ENCODE measurements around the gene PLXNA3. TPM values are rescaled to one million over a fixed set of nuclear protein-coding genes. Genes with fewer than 3 reads are reported as not detected.

The PLXNA3 gene
- total and polyA plus RNA-seq, 7 donors = 1.7 to 6.5 (median 3.3) TPM

DNA sequence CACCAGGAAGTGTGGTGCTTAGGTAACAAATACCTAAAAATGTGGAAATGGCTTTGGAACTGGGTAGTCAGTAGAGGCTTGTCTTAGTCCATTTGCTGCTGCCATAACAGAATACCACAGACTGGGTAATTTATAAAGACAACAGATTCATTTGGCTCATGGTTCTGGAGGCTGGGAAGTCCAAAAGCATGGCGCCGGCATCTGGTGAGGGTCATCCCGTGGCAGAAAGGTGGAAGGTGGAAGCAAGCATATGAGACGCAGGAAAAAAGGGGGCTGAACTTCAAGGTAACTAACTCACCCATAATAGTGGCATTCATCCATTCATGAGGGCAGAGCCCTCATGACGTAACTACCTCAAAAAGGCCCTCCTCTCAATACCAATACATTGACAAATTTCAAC lies 51.4 kb downstream of the PLXNA3 start:
- TF ChIP-seq, protein P1, sequence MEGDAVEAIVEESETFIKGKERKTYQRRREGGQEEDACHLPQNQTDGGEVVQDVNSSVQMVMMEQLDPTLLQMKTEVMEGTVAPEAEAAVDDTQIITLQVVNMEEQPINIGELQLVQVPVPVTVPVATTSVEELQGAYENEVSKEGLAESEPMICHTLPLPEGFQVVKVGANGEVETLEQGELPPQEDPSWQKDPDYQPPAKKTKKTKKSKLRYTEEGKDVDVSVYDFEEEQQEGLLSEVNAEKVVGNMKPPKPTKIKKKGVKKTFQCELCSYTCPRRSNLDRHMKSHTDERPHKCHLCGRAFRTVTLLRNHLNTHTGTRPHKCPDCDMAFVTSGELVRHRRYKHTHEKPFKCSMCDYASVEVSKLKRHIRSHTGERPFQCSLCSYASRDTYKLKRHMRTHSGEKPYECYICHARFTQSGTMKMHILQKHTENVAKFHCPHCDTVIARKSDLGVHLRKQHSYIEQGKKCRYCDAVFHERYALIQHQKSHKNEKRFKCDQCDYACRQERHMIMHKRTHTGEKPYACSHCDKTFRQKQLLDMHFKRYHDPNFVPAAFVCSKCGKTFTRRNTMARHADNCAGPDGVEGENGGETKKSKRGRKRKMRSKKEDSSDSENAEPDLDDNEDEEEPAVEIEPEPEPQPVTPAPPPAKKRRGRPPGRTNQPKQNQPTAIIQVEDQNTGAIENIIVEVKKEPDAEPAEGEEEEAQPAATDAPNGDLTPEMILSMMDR (IDR thresholded peaks at IDR 0.05) = no peak
- intact Hi-C loops (cut with DNase I) = no loop called here
- WGBS, 3 donors = 89 to 100% (median 99%) methylated on average over 5 of the region's 5 CpGs
- Histone ChIP-seq H3K4me1 (no peaks in the 10 kb centered on the region), H3K27ac (no peak overlapping the region), H3K36me3 (ENCODE audit: insufficient read depth in 1 of 2, low read depth in 1 of 2) (peaks cover 0 to 27% of the 10 kb centered on the region in 2 donors), H3K27me3 (ENCODE audit: insufficient read depth in 3 of 3, low read length in 2 of 3) (no peaks in the 10 kb centered on the region), H3K4me3 (no peak overlapping the region), H3K9me3 (no peaks in the 10 kb centered on the region)
- DNase-seq (no peak), ATAC-seq (no peak)

DNA sequence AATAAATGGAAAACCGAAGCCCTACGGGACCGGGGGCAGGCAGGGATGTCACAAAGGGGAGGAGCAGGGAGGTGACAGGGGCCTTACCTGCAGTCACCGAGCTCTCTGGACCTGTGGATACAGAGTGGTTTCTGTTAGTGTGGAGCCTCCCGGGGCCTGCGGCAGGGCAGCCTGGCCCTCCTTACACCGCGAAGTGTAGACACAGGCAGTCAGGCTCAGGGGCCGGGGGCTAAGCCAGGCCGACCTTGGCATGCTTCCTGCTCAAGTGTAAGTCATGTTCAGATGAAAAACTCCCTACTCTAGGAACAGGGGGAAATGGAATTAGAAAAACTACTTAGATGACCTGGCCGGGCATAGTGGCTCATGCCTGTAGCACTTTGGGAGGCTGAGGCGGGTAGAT lies 53.7 kb downstream of the PLXNA3 start:
- no peaks in the 10 kb centered on the region for H3K27me3 ChIP-seq (ENCODE audit: insufficient read depth in 3 of 3, low read length in 2 of 3)

DNA sequence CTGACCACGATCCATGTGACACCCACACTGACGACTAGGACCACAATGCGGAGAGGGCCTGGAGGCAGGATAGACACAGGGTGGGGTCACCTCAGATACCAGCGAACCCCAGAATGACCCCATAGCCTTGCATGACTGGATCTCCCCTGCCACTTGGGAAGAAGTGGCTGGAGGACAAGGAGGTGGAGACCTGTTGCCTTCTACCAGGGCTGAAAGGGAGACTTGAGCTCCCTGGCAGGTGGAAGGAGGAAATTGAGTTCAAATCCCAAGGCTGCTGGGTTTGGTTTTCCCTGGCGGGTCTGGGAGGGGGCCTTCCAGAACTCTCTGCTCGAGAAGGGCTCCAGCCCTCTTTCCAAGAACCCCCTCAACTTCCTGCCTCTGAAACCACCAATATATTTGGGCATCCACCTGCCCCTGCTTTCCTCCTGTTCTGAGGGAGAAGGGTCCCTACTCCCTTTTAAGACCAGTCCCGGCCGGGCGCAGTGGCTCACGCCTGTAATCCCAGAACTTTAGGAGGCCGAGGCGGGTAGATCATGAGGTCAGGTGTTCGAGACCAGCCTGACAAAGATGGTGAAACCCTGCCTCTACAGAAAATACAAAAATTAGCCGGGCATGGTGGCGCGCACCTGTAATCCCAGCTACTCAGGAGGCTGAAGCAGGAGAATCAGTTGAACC lies 54.9 kb downstream of the PLXNA3 start:
- ATAC-seq (no peak), DNase-seq (no peak)
- no peaks in the 10 kb centered on the region for H3K27me3 ChIP-seq (ENCODE audit: insufficient read depth in 3 of 3, low read length in 2 of 3)
- H3K27ac ChIP-seq = no peak overlapping the region
- intact Hi-C loops (cut with DNase I) = no loop called here
- TF ChIP-seq, protein P1 (IDR thresholded peaks at IDR 0.05) = no peak
- H3K4me1 ChIP-seq = no peaks in the 10 kb centered on the region
- H3K36me3 ChIP-seq (ENCODE audit: insufficient read depth in 1 of 2, low read depth in 1 of 2) = peaks cover 0 to 4% of the 10 kb centered on the region in 2 donors
- no peaks in the 10 kb centered on the region for H3K9me3 ChIP-seq
- 90 to 95% (median 92%) methylated on average over 16 of the region's 16 CpGs for WGBS, 3 donors
- no peak overlapping the region for H3K4me3 ChIP-seq

More for the DNA sequence above, 53.7 kb downstream of the PLXNA3 start:
- H3K9me3 ChIP-seq = no peaks in the 10 kb centered on the region
- no peak for ATAC-seq
- intact Hi-C loops (cut with DNase I) = no loop called here
- peaks cover 0 to 11% of the 10 kb centered on the region in 2 donors for H3K36me3 ChIP-seq (ENCODE audit: insufficient read depth in 1 of 2, low read depth in 1 of 2)
- no peak overlapping the region for H3K27ac ChIP-seq
- TF ChIP-seq, protein P1 (IDR thresholded peaks at IDR 0.05) = no peak
- no peak for DNase-seq
- no peaks in the 10 kb centered on the region for H3K4me1 ChIP-seq
- 79 to 85% (median 80%) methylated on average over 11 to 12 of the region's 12 CpGs for WGBS, 3 donors
- H3K4me3 ChIP-seq = no peak overlapping the region

DNA sequence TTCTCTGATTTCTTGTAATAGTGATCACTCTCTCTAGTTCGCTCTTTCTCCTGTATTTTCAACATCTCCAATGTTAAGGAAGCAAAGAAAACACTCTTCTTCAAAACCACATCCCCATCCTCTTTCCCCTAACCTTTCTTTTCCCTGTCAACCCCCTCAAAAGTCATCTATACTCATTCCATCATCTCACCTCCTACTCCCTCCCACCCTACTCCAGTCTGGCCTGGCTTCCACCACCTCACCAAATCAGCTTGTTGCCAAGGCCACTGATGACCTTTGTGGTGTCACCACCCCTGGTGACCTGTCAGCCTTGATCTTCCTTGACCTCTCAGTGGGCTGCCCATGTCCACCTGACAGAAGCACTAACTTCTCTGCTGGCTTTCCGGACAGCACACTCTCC lies 55.6 kb downstream of the PLXNA3 start:
- 88 to 100% (median 96%) methylated on average over 2 of the region's 2 CpGs for WGBS, 3 donors
- DNase-seq (no peak), ATAC-seq (no peak)
- Histone ChIP-seq H3K4me1 (no peaks in the 10 kb centered on the region), H3K27ac (no peak overlapping the region), H3K36me3 (ENCODE audit: insufficient read depth in 1 of 2, low read depth in 1 of 2) (no peaks in the 10 kb centered on the region), H3K4me3 (no peak overlapping the region), H3K27me3 (ENCODE audit: insufficient read depth in 3 of 3, low read length in 2 of 3) (no peaks in the 10 kb centered on the region), H3K9me3 (no peaks in the 10 kb centered on the region)
- intact Hi-C loops (cut with DNase I) = no loop called here
- TF ChIP-seq, protein P1 (IDR thresholded peaks at IDR 0.05) = no peak

Measured in psoas muscle (tissue), 8 donors.